AG09309 (cell line): ENCODE results near the gene IGF2BP3.

Source experiments
- DNase-seq: peaks from one replicate; pipeline ENCODE4 v3.0.0-alpha.2; 2010; ENCODE audit warnings: low read depth
- H3K4me3 ChIP-seq: 2 replicates; pipeline ENCODE4 v1.5.1; 2011; ENCODE audit warnings: mild to moderate bottlenecking, low read depth, low read length, moderate library complexity; ENCODE audit not compliant: control insufficient read depth
- TF ChIP-seq, protein P1 (sequence below): IDR thresholded peaks from 2 replicates; pipeline ENCODE4 v1.5.1; 2011; ENCODE audit warnings: mild to moderate bottlenecking, low read depth, low read length, inconsistent platforms; ENCODE audit not compliant: insufficient read depth, control insufficient read depth; ENCODE audit errors: missing control alignments

Gene IGF2BP3

DNA sequence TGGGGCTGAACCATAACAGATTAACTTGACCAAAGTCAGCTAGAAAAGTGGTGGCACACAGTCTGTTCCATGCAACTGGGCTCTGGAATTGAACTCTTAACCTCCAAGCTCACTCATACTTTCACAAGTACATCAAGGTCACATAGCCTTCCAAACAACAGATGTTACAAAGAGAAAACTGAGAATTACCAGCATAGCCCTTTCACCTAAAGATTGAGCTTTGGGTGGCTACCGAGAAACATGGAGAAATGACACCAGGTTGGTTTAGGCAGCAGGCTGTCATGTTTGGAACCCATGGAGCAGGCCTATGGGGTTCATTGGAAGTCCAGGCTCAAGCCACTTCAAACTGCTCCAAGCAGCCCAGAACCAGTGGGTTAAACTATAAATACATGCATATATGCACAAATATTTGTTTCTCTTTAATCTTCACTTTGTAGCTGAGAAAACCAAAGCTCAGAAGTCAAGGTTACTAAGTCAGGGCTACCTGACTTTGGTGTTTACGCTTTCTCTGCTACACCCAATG is 112.1 kb downstream of the IGF2BP3 start:
- TF ChIP-seq, protein P1, sequence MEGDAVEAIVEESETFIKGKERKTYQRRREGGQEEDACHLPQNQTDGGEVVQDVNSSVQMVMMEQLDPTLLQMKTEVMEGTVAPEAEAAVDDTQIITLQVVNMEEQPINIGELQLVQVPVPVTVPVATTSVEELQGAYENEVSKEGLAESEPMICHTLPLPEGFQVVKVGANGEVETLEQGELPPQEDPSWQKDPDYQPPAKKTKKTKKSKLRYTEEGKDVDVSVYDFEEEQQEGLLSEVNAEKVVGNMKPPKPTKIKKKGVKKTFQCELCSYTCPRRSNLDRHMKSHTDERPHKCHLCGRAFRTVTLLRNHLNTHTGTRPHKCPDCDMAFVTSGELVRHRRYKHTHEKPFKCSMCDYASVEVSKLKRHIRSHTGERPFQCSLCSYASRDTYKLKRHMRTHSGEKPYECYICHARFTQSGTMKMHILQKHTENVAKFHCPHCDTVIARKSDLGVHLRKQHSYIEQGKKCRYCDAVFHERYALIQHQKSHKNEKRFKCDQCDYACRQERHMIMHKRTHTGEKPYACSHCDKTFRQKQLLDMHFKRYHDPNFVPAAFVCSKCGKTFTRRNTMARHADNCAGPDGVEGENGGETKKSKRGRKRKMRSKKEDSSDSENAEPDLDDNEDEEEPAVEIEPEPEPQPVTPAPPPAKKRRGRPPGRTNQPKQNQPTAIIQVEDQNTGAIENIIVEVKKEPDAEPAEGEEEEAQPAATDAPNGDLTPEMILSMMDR = no peak
- H3K4me3 ChIP-seq = no peak overlapping the region
- no peak for DNase-seq

DNA sequence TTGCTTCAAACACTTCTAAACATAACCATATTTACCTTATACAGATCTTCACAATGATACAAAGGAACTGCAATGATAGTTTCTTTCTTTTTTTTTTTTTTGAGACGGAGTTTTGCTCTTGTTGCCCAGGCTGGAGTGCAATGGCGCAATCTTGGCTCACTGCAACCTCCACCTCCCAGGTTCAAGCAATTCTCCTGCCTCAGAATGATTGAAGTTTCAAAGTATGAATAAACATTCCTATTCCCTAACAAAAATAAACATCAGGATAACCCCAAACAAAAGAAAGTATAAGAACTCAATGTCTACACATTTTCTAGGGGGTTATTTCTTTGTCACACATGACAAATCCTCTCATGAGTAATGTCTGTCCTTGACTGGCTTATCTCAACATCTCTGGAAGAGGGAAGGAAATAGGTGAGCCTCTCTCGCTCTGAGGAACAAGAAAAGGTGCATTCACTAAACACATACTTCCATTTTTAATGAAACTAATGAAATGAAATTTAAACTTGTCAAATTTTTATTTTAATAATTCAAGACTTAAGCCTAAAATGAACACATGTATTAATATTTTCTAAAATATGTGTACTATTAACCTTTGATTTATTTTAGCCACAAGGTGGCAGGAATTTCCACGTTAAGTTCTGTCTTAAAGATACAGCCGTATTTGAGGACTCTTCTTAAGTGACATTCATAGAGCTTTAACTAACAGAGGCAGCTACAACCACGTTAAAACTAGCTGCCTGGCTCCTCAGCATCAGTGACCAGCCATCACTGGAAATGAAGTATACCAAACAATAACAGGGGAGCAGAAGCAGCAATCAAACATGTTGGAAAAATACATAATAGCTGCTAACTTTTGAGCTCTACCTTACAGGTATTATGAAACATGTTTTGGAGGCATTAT is 112.8 kb downstream of the IGF2BP3 start:
- no peak for DNase-seq
- TF ChIP-seq, protein P1 = peak; percentile 30
- H3K4me3 ChIP-seq = no peak overlapping the region

DNA sequence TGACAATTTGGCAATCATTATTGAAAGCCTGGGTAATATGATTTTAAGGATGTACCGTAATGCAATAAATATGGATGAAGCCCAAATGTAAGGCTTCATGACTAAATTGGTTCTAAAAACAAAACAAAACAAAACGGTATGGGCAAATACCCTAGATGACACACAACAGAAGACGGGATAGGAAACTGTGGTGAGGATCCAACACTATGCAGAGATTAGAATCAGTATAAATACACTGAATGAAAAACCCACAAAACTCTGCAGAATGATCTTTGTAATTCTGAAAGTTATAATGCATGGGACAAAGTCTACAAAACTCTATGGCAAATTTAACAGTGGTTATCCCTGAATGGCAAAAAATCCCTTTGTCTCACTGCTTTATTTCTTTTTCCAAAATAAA is 113.6 kb downstream of the IGF2BP3 start:
- DNase-seq = no peak
- TF ChIP-seq, protein P1 = no peak

DNA sequence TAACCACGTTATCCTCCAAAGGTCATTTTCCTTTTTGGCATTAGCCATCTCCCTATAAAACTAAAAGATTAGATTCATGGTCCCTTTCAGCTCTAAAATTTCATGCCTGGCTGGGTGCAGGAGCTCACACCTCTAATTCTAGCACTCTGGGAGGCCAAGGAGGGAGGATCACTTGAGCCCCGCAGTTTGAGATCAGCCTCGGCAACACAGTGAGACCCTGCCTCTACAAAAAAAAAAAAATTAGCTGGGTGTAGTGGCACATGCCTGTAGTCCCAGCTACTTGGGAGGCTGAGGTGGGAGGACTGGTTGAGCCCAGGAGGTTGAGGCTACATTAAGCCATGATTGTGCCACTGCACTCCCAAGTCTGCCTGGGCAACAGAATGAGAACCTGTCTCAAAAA is 114.1 kb downstream of the IGF2BP3 start:
- DNase-seq = no peak
- TF ChIP-seq, protein P1 = no peak
- H3K4me3 ChIP-seq = no peak overlapping the region

More for the DNA sequence above, 113.6 kb downstream of the IGF2BP3 start:
- H3K4me3 ChIP-seq = no peak overlapping the region

DNA sequence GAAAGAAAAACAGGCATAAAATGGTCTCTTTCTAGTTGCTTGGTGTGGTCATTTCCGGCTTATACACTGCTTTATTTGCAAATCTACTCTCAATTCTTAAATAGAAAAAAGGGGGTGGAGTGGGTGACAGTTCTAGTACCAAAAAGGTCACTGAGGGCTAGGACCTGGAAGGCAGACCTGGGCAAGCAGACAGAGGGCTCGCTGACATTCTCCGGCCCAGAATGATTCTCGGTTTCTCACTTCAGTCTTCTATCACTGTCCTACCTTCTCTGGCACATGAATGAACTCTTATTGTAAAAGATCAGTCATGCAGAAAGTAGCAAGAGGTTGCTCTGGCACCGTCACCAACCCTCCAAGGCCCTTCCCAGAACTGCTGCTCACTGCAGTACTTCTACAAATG is 117.1 kb downstream of the IGF2BP3 start:
- TF ChIP-seq, protein P1 = no peak
- DNase-seq = no peak
- H3K4me3 ChIP-seq = no peak overlapping the region

DNA sequence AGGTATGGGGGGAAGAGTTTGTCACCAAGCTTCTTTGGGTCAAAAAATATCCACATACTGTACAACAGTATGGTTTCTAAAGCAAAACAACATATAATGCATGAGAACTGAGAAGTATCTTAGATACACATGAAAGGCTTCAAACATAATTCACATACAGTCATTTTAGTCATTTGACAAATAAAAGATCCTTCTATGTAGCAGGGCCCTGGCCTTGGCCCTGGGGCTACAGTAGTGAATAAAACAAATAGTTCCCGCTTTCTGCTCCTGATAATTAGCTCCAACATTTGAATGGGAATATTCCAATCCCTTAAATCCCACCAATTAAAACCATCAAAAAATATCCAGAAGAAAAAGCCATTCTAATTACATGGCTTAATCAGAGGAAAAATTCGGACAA is 119.8 kb downstream of the IGF2BP3 start:
- TF ChIP-seq, protein P1 = no peak
- DNase-seq = no peak
- H3K4me3 ChIP-seq = no peak overlapping the region
